HG03060 (cell line): Measurements from ENCODE around the gene TLR9.

Experiments used
- ATAC-seq: cut with Tn5 transposase; IDR thresholded peaks from one replicate; pipeline ENCODE4 v1.9.1; 2021; ENCODE audit warnings: low read depth, moderate number of reproducible peaks; ENCODE audit not compliant: unreplicated experiment

Gene TLR9

GRCh38 chr3:52220380-52221026, 4.9 kb downstream of the TLR9 start:
- no peak for ATAC-seq

- no peak for ATAC-seq
These were observed 6.4 kb downstream of the TLR9 start for GRCh38 chr3:52218937-52219650.

GRCh38 chr3:52218454-52218853, 7.0 kb downstream of the TLR9 start:
- no peak for ATAC-seq

- no peak for ATAC-seq
These were observed 7.4 kb downstream of the TLR9 start for GRCh38 chr3:52218026-52218425.

GRCh38 chr3:52217409-52217805, 8.0 kb downstream of the TLR9 start:
- ATAC-seq = no peak

- ATAC-seq = no peak
These were observed 8.6 kb downstream of the TLR9 start for GRCh38 chr3:52216585-52217408.

- no peak for ATAC-seq
These were observed 10.1 kb downstream of the TLR9 start for GRCh38 chr3:52215351-52215750.

- ATAC-seq = no peak
These were observed 11.5 kb downstream of the TLR9 start for GRCh38 chr3:52213901-52214300.

- no peak for ATAC-seq
These were observed 12.4 kb downstream of the TLR9 start for GRCh38 chr3:52213005-52213404.

GRCh38 chr3:52211268-52211891, 14.1 kb downstream of the TLR9 start:
- ATAC-seq = no peak

- no peak for ATAC-seq
These were observed 14.8 kb downstream of the TLR9 start for GRCh38 chr3:52210550-52211046.

GRCh38 chr3:52210037-52210436, 15.4 kb downstream of the TLR9 start:
- no peak for ATAC-seq

- ATAC-seq = no peak
These were observed 16.9 kb downstream of the TLR9 start for GRCh38 chr3:52208556-52208955.

GRCh38 chr3:52205727-52206372, 19.6 kb downstream of the TLR9 start:
- no peak for ATAC-seq

GRCh38 chr3:52204337-52205073, 20.9 kb downstream of the TLR9 start:
- ATAC-seq = no peak

- no peak for ATAC-seq
These were observed 21.7 kb downstream of the TLR9 start for GRCh38 chr3:52203701-52204100.

- ATAC-seq = no peak
These were observed 22.9 kb downstream of the TLR9 start for GRCh38 chr3:52202384-52203077.

GRCh38 chr3:52200981-52201679, 24.3 kb downstream of the TLR9 start:
- ATAC-seq = no peak
